ENCODE measurements around the gene ANKRD52.

ANKRD52 gene

GRCh38 chr12:56236985-56237384 lies 21.2 kb downstream of the ANKRD52 start:
- DNase-seq = no peak

DNA sequence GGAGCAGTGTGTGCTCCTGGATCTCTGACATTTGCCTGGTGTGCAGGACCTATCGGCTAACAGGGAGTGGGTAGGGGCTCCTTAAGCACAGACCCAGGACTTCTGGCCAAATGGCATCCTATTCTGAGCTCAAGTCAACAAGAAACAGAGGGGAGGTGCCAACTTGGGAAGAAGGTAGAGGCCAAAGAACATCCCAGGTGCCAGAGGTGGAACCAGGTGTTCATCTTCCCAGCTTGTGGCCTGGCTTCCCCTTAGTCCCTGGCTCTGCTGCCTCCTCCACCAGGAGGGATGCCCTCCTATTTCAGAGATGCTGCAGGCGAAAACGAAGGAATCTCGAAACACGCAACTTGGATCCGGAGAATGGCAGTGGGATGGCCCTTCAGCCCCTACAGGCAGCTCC lies 22.1 kb downstream of the ANKRD52 start:
- DNase-seq = no peak

- DNase-seq = no peak
Measured at GRCh38 chr12:56234746-56235436, 23.3 kb downstream of the ANKRD52 start.

- no peak for DNase-seq
Measured at GRCh38 chr12:56231184-56231582, 27.0 kb downstream of the ANKRD52 start.

DNA sequence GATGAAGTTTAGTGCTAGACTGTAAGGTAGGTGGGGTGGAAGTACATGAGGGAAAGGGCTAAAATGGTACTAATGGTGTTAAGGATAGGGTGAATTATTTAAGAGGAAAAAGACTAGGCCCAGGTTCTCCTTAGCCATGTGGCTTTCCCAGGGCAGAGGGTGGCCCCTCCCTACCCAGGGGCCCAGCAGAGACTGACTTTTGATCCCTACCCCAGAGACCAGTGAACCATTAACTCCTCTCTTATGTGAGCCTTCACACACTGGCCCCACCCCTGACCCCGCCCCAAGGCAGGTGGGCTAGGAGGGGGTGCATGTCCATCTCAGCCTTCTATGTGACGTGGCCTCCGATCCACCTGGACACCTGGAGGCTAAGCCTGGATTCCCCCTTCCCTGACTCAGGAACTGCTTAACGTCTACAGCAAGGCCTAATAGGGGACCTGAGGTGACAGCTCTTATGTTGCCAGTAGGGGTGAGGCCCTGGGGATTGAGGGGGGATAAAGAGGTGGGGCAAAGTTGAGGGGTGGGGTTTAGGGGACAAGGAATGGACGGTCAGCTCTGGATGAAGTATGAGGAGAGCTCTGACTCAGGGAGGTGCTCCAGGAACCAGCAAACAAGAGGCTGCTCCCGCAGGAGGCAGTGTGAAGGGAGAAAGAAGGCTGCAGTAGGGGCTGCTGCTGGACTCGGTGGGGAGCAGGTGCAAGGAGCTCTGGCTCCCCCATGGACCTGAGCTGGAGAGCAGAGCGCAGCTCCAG lies 27.6 kb downstream of the ANKRD52 start:
- no peak for DNase-seq

- no peak for DNase-seq
Measured at GRCh38 chr12:56229916-56230431, 28.2 kb downstream of the ANKRD52 start, which contains the start of gene SLC39A5. Gene SLC39A5 (plus strand): TSS chr12:56230051. CDS start chr12:56231275, 1,224 bp downstream.

DNA sequence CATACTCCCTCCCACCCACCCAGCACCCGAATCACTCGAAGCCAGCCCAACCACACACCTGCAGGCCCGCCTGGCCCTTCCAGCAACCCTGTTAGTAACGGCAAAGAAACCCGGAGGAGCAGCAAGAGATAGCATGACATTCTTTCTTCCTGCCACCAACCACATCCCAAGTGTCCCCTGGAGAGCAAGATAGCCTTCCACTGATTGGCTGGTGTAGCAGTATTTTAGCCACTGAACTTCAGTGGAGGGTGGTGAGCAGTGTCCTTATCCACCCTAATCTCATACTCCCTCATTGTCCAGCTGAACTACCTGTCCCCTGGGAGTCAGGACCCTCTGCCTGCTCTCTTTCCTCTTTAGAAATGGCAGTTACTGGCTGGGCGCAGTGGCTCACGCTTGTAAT lies 29.1 kb downstream of the ANKRD52 start:
- no peak for DNase-seq

DNA sequence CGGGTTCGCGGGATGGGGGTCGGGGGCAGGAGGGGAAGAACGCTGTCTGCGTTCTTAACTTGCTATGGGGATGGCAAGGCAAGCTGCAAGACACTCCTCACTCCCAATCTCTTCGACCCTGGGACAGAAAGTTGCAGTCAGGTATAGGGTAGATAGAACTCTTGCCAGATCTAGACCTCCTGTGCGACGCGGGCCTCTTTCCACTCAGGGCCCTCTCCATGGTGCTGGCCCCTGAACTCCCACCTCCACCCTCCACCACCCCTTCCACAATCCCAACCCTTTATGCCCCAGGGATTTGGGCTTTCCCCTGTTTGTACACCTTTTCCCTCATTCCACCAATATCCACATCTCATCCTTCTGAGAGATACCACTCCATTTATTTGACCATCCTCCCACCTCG lies 33.2 kb downstream of the ANKRD52 start:
- DNase-seq = no peak

- DNase-seq = peak; percentile 91
Measured at GRCh38 chr12:56224102-56224701, 34.0 kb downstream of the ANKRD52 start, which contains the start of gene NABP2. Gene NABP2 (plus strand): TSS chr12:56224342. CDS start chr12:56224857, 515 bp downstream.

- no peak for DNase-seq
Measured at GRCh38 chr12:56223571-56224101, 34.5 kb downstream of the ANKRD52 start.

DNA sequence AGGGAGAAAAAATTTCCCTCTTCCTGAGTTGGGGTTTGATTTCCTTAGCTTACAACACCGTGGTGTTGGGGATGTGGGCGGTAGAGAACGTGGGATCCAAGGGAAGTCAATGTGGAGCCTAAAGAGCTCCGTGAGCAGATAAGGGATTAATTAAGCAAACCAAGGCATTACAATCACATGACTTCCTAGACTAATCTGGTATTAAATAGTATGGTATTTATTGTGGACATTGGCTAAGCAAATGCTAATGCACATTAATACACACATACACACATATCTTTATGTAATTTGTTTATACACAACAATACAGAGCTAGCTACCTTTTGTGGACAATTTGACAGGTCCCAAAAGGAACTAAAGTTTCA lies 35.7 kb downstream of the ANKRD52 start:
- no peak for DNase-seq

DNA sequence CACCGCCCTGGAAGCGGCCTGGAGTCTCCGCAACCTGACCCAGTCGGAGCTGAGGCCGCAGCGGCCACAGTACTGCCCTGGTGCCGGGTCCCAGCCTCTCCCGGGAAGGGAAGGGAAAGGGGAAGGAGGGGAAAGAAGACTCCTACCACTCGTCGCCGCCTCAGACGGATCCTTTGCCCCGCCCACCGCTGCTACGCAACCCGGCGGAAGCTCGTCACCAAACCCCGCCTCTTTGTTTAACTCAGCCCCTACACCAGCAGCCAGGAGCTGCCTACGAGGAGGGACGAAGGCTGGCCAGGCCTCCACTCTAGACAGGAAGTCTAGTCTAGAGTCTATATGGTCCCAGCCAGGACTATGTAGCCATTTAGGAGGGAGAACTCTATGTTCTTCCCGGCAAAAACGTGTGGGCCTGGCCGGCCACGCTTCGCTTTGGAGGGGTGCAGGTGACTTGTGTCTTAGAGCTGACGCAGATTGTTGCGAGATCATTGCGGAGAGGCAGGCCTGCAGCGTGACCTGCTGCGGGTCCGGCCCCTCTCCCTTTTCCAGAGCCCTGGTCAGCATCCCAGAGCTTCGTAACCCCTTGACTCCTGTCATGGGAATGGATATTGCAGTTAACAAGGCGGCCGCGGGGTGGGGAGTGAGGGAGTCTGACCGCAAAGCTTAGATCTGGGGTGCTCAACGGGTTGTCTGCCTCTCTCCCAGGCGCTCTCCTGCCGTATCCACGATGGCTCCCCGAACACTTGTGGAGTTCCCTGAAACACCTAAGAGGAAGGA lies 36.2 kb downstream of the ANKRD52 start, which contains the start of gene RNF41:
Gene RNF41, minus strand, starts transcription at position 166 of the 774 bp plus-strand sequence. CDS start 7,875 bp downstream, outside the sequence.
- peak; percentile 93 for DNase-seq

DNA sequence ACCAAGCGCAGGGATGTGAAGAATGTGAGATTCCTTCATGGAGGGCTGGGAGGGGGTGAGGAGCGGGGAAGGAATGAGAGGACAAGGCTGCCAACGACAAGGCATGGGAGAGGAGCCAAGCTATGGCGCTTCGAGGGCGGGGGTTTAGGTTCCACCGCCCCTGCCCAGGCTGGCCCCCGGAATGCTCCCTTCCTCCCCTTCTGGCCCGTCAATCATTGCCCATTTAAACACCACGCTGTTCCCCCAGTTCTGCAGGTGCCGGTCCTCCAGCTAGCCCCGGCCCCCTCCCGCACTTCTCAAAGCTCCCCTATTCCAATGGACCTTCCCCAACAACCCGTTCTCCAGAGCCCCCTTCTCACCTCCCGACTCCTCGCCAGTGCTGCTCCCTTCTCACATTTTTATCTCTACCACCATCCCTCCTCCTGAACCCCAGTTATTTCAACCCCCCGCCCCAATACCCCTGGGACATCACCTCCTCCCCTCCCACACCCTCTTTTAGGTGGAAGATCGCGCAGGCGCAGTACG lies 36.9 kb downstream of the ANKRD52 start:
- no peak for DNase-seq

DNA sequence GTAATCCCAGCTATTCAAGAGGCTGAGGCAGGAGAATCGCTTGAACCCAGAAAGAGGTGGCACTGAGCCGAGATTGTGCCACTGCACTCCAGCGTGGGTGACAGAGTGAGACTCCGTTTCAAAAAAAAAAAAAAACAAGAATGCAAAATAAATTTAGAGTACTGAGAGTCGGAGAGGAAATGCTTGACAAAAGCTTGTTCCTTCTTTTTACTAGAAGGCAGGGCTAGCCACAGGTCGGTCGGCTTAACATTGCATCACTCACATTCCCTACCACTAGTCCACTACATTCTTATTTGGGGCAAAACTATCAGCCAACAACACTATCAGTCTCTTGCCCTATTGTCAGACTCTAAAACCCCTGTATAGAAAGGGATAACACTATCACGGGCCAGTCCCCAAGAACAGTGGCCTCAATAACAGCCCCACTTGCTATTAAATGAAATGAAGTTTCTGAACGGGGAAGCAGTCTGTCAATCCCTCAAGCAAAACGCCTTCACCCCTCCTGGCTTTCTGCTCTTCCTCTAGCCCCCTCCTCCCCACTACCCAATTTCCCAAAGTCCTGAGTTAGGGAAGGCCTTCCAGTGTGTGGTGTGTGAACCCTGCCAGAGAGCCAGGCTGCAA lies 37.5 kb downstream of the ANKRD52 start:
- DNase-seq = no peak

DNA sequence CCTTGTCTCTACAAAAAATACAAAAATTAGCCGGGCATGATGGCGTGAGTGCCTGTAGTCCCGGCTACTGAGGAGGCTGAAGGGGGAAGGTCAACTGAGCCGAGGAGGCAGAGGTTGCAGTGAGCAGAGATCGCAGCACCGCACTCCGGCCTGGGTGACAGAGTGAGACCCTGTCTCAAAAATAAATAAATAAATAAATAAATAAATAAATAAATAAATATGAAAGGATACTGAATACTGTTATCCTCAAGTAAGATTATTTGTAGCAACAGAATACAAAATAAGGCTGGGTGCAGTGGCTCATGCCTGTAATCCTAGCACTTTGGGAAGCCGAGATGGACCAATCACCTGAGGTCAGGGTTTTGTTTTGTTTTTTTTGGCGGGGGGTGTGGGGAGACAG lies 38.3 kb downstream of the ANKRD52 start:
- DNase-seq = no peak

GRCh38 chr12:56216461-56216860 lies 41.7 kb downstream of the ANKRD52 start:
- no peak for DNase-seq

DNA sequence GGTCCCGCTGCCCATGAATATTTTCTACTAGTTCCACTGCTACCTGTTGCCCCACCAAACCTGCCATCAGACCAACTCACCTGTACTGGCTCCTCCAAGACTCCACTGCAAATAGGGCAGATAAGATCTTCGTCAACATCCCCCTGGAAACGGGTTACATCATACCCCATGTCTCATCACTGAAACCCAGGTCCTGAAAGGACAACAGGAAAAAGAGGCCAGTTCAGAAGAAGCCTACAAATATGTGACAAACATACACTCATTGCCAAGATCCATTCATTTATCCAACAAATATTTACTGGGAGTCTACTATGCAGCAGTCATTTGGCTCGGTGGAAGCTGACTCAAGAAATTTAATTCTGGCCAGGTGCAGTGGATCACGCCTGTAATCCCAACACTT lies 44.3 kb downstream of the ANKRD52 start:
- DNase-seq = no peak

DNA sequence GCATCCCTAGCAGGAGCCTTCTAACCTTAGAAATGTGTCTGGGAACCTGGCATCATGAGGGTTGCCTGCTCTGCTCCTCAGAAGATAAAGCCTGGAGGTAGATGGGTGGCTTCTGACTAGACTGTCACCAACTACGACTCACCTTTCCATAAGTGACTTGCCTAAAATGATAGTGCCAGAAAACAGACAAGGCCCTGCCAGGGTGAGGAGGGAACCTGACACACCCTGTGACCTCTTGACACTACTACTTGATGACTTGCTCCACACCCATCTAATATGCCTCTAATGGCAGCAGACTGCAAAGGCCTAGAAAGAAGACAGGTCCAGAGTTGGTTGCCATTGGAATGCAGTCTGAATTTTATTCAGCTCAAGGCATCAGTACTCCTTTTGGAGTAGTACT lies 45.8 kb downstream of the ANKRD52 start:
- no peak for DNase-seq

GRCh38 chr12:56208006-56208405 lies 50.2 kb downstream of the ANKRD52 start:
- no peak for DNase-seq

DNA sequence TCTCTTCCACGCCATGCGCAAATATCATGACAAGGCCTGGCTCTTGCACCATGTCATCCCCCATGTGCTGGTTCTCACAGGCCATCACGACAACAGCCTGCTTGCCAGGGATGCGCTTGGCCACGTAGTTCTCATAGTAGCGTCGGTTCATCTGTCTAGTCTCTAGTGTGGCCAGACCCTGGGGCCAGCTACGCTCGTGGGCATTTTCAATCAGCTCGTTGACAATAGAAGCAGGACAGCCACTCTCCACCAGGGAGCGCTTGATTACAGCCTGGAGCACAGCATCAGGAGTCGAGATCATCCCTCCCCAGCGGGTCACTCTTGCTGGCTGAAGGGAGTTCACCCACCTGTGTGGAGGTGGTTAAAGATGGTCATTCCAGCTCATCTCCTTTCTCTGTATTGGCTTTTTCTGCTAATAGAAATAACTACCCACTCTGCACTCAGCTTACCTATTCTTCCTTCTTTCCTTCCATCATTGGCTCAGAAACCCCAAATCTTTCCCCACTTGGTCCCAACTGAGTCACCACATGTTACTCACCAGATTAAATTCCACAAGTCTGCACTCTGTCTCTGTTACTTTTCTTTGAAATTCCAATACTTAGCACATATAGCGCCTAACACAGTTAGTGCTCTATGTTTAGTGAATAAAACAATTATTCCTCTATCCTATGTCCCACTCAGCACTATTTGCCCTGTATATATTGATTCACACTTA lies 51.6 kb downstream of the ANKRD52 start:
- DNase-seq = peak; percentile 40

- DNase-seq = no peak
Measured at GRCh38 chr12:56205445-56205844, 52.7 kb downstream of the ANKRD52 start.

Data from activated T-cell treated with anti-CD3 and anti-CD28 coated beads, Interleukin-2, amount 50 U/mL, for 1 hour (primary cell).